Activated CD4-positive, alpha-beta T cell treated with anti-CD3 and anti-CD28 coated beads, Interleukin-2, Interleukin-6, amounts not matched to agents 100 ng/mL and 50 ng/mL, durations not matched to agents 16 hours and 8 hours (primary cell): ENCODE data around the gene KIF15.
"Not testable (repeated sequence)": the region's sequence is repeated elsewhere in the genome, so short reads cannot be mapped to it uniquely, and the experiment has no call there.

Experiments used
- DNase-seq: peaks from one replicate; pipeline ENCODE4 v3.0.0-alpha.2; 2020

KIF15 gene

DNA sequence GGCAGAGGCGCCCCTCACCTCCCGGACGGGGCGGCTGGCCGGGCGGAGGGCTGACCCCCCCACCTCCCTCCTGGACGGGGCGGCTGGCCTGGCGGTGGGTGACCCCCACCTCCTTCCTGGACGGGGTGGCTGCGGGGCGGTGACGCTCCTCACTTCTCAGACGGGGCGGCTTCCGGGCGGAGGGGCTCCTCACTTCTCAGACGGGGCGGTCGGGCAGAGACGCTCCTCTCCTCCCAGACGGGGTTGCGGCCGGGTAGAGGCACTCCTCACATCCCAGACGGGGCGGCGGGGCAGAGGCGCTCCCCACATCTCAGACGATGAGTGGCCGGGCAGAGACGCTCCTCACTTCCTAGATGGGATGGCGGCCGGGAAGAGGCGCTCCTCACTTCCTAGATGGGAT is 59.6 kb downstream of the KIF15 start:
- not testable (repeated sequence) for DNase-seq

DNA sequence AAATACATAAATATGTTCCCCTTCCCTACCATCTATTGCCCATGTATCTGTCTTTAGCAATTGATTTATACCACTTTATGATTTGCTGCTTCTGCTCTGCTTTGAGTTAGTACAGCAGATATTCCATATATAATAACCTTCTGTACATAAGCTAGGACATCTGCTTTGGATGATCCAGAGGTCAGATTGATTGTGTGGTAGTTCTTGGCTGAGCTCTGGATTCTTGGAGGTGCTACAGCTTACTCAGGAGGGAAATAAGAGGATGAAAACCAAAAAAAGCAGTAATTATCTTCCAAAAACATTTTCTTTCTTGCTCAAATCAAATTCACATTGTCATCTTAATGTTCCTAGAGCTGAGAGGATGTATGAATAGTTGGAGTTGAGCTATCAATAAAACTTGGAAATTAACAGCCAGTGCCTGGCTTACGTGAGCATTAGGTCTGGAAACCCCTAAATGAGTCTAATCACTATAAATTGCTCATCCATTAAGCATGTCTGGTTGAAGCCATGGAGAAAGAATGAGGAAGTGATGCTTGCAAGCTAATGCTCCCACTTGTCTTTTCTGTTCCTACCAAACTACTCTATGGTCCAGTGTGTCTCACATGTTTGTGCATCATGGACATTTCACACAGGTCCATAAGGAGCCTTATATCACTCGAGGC is 63.8 kb downstream of the KIF15 start:
- no peak for DNase-seq

DNA sequence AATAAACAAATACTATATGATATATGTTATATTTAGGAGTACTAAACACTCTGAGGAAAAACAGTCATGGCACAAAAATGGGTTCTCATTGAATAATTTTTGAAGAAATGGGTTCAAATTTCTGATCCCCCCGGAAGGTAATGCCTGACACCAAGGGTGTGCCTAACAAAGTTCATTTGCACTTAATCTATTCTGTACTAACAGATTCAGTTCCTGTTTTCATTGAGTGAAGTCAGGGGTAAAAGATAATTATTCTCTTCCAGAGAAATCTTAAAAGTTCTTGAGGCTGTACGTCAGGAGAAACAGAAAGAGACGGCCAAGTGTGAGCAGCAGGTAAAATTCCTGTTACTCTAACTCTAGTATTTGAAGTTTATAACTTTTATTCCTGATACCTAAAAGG is 65.6 kb downstream of the KIF15 start:
- DNase-seq, result no peak

DNA sequence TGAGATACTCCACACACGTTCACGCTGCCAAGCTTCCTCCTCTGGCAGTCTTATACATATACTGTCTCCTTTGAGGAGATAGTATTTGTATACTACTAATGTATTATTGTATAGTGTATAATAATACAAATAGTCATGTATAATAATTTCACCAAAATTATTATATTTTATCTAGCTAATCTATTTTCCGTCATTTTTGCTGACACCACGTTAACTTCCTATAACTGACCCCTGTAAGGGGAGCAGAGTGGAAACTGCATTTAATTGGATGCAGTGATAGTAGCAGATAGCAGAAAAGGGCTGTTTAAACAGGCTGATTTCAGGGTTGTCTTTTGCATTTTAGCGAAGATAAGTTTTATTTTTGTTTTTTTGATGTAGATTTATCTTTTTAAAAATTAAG is 69.6 kb downstream of the KIF15 start:
- no peak for DNase-seq

- no peak for DNase-seq
Observed at GRCh38 chr3:44832032-44832431, 70.4 kb downstream of the KIF15 start.

DNA sequence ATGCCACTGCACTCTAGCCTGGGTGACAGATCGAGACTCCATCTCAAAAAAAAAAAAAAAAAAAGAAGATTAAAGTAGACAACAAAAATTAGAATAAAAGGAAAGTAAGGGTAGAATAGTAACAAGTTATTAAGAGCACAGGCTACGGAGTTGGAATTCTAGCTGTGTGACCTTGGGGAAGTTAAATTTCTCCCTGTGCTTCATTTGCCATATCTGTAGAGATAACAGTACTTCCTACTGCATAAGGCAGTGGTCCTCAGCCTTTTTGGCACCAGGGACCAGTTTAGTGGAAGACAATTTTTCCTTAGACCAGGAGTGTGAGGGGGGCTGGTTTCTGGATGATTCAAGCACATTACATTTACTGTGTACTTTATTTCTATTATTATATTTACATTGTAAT is 71.4 kb downstream of the KIF15 start:
- no peak for DNase-seq

GRCh38 chr3:44833394-44833793 is 71.8 kb downstream of the KIF15 start:
- DNase-seq, result no peak

DNA sequence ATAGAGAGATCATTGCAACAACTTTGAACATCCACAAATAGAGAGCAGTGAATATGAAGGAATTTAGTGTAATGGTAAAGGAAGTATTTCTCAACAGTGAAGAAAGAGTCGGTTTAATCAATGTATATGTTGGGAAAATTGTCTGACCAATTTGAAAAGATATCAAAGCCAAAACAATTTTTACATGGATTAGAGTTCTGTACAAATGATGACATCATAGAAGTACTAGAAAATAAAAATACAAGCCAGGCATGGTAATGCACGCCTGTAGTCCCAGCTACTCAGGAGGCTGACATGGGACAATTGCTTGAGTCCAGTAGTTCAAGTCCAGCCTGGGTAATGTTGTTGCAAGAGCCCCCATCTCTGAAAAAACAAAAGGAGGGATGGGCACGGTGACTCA is 74.1 kb downstream of the KIF15 start:
- DNase-seq, result no peak

DNA sequence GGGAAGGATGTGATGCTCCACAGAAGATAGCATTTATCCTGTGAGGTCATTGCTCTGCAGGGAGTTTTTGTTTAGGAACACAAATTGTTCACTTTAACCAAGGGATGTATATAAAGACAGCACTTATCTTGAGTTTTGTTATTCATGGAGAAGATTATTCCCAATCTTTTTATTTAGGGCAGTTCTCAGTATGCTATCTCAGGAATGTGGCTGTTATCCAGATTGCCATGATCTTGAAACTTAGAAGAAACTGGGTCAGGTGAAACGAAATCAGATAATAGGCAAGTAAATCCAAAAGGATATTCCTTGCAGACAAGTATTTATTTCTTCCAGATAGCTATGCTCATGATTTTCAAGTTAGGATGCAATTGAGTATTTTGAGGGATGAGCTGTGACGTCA is 80.8 kb downstream of the KIF15 start:
- DNase-seq, result no peak

- DNase-seq, result no peak
Observed at GRCh38 chr3:44845528-44846520, 84.2 kb downstream of the KIF15 start.

- DNase-seq, result no peak
Observed at GRCh38 chr3:44848634-44849033, 87.0 kb downstream of the KIF15 start.

- not testable (repeated sequence) for DNase-seq
Observed at GRCh38 chr3:44856663-44857062, 95.1 kb downstream of the KIF15 start.

- DNase-seq, result no peak
Observed at GRCh38 chr3:44860117-44860516, 98.5 kb downstream of the KIF15 start.

- peak; percentile 94 for DNase-seq
Observed at GRCh38 chr3:44861412-44862225, 100.0 kb downstream of the KIF15 start, which contains the start of gene TMEM42. Gene TMEM42, plus strand, starts transcription at chr3:44861912. Its CDS starts 13 bp downstream, at chr3:44861925.

DNA sequence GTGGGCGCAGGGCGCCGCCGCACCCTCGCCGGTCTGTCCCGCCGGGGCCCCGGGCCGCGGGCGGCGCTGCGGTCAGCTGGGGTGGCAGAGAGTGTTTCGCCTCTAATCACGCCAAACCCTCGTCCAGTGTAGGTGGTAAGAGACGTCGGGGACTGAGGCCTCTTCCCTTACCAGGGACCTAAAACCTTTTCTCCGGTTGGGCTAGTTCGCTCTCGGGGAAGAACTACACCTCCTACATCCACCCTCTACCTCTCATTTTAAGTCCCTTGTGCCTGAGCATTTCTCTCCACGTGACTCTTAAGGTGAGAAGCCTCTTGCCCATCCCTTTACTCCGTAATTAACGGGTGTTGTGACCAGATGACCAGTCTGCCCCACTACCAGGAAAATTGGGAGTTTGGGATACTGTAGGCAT is 100.6 kb downstream of the KIF15 start:
- DNase-seq, result peak; percentile 28

DNA sequence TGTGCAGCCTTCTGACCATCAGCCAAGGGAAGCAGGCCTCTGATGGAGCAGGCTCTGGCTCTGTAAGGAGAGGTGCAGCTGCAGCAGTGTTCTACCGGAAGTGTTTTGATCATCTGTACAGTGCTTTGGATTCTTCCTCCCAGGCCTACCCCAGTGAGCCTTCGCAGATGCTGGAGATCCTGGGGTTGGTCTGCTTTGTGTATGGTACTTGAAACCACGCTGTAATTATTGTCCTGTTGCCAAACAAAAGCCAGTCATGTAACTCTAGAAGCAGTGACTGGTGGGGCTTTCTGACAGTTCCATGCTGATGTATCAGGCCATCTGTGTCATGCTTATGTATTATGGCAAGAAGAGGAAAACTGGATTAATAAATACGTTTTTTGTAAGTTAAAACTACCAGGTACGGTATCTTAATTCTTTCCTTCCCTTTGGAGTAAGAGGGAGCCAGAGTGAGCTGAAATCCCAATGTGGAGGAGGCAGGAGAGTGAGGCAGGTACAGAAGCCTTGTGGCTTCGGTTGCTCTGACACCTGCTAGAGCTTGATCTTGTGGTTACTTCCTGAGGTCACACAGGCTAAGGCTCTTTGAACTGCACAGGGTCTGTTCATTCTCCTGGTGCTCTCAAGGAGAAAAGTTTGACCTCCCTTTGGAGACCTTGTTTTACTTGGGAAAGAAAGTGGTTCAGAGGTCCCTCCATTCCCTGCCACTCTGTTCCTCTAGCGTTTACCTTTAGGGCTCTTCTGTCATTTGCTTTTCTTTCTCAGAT is 103.9 kb downstream of the KIF15 start:
- no peak for DNase-seq

GRCh38 chr3:44867421-44868111 is 106.0 kb downstream of the KIF15 start:
- no peak for DNase-seq

- no peak for DNase-seq
Observed at GRCh38 chr3:44870375-44871061, 108.9 kb downstream of the KIF15 start.

DNA sequence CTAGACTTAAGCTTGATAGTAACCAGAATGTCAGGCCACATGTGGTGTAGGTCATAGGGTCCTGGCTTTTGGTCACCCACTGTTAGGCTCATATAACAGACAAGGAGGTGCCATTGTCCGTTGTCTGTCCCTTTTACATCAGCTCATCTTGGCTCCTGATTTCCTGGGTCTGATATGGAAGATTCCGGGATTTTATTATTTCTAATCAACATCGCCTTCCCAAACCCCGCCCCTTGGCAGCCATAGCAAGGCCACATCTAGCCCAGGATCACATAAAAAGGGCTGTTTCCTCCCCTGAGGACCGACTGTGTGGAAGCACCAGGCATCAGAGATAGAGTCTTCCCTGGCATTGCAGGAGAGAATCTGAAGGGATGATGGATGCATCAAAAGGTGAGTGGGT is 112.7 kb downstream of the KIF15 start, which contains the start of gene TGM4:
Gene TGM4 (plus strand): TSS at position 301 of the 400 bp plus-strand sequence. CDS start 71 bp downstream, at position 372.
- no peak for DNase-seq

DNA sequence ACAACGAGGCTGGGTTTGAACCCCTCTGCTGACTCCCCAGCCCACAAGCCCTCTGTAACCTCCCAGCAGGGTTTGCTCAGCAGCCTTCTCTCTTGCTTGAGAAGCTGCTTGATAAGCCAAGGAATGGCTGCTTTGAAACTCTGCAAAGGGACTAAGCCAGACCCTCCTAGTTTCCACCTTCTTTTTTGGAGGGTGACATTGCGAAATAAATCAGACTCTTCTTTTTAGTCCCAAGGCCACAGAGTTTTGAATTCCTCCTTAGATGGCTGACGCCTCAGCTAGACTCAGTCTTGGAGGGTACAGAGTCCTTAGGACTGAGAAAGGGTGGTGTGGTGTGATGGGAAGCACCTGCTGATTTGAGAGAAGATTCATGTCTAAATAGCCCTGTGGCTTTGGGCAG is 114.0 kb downstream of the KIF15 start:
- DNase-seq, result no peak

- no peak for DNase-seq
Observed at GRCh38 chr3:44877333-44877732, 115.7 kb downstream of the KIF15 start.
